NCI-H187 (cell line): ENCODE results near the gene CLIC5.

Experiments used
- DNase-seq, 2 experiments: peaks; one replicate each; lab custom pipeline; 2025; lab: John Stamatoyannopoulos, UW

The CLIC5 gene

GRCh38 chr6:46035242-46035641, 19.6 kb upstream of the CLIC5 start:
- DNase-seq, result no peak

DNA sequence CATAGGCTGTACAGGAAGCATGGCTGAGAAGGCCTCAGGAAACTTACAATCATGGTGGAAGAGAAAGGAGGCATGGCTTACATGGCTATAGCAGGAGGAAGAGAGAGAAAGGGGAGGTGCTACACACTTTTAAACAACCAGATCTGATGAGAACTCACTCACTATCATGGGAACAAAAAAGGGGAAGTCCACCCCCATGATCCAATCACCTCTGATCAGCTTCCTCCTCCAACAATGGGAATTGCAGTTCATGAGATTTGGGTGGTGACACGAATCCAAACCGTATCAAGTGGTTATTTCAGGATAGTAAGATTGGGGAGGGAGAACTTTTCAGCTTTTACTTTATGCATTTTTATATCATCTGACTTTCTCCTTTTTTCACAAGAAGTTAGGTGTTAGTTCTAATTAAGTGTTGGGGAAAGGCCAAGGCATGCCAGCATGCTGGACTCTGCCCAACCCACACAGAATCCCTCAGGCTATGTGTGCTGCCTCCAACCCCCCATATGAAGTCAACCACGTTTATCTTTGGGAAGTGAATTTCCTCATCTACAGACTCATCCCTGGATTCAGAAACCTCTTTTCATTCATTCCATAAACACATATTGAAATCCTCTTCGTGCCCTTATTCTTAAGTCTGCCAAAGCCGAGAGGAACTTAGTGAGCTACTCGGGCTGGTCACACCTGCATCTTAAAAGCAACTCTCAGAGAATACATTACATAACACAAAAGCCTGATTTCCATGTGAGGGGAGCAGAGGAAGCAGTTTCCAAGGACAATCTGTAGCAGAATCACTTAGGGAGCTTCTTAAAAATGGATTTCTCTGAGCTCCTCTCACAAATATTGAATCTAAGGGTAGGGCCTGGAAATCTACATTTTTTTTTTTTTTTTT, 16.7 kb upstream of the CLIC5 start:
- DNase-seq, result no peak

DNA sequence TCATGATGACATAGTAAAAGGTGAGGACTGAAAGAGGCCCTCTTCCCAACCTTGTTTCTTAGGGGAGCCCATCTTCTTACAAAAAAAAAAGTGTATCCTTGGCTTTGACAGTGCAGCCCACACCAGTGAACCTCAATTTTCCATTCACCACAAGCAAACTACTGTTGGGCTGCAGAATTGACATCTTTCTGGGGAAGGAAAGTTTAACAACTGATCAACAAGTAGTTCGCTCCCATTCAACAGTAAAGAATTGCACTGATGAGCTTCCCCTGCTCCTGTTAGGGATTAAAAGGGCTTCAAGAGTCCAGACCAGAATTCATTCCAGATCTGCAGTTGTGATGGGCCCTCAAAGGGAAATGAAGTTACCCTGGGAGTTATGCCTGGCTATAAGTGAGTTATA, 13.9 kb upstream of the CLIC5 start:
- DNase-seq, result no peak

DNA sequence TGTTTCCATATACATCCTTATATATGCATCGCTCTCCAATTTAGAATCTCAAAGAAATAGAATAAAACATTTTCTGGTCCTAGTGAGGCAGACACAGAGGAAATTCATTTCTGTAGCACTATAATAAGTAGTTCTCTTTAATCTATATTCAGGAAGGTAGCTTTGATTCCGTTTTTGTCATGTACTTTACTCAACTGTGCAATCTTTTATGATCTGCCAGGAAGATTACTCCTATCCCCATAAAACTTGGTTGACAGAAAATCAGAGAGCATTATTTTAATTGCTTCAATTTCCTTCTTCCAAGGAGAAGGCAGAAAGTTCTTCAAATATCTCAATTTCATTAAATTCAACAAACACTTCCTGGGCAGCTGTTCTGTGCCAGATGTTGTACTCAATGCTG, 10.6 kb upstream of the CLIC5 start:
- no peak for DNase-seq

- no peak for DNase-seq
These were observed 9.9 kb upstream of the CLIC5 start for GRCh38 chr6:46025573-46025972.

DNA sequence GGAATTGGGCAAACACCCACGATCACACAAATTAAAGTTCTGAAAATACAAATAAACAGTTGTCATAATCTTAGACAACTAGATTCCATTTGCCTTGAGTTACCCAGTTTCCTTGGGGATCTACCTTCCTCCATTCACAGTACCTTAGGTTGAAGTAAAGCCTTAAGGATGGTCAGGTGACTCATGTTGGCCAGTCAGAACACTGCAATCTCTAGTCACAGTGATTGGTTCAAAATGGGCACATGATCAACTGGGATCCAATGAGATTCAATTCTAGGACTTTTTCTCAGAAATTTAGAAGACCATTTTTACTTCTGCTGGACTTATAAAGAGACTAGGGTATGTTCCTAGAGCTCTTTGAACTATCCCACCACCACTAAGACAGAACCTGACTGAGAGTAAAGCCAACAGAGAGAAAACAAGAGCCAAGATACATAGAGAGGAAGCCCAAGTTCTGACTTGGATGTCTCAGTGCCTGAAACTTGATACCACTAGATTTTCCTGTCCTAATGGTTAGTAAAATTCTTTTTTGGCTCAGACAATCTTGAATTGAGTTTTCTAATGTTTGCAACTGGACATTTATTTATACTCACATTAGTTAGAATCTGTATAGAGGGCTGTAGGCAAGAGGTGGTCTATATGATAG, 8.6 kb upstream of the CLIC5 start:
- DNase-seq, result no peak

GRCh38 chr6:46023216-46023915, 7.7 kb upstream of the CLIC5 start:
- DNase-seq, result no peak

GRCh38 chr6:46022106-46022948, 6.7 kb upstream of the CLIC5 start:
- DNase-seq, result no peak

GRCh38 chr6:46017726-46018125, 2.1 kb upstream of the CLIC5 start:
- DNase-seq, result no peak

GRCh38 chr6:46016063-46016608, 476 bp upstream of the CLIC5 start:
- DNase-seq, result no peak

DNA sequence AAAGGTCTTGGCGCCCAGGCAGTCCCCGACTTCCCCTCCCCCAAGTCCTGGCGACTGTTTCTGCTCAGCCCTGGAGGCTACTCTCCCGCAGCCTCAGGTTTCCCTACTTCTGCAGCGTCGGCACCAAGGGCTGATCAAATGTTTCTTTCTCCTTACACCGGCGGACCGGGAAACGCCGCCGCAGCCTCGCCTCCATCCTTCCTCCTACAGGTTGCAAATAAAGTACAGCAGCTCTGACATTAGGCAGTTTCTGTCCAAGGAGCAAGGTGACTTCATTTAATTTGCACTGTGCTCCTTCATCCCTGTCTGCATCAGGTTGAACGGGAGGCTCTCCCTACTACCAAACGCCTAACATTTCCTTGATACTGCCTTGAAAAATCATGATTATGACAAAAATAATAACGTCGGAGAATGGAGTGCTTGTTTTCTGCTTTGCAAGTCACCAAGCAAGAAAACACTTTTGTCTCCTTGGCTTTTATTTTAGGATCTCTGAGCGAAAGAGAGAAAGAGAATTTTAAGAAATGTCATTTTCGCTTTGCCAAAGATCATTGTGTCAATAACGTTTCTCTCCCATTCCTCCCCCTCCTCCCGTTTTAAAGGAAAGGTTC, 1.0 kb downstream of the CLIC5 start:
- DNase-seq, result no peak

- no peak for DNase-seq
These were observed 1.6 kb downstream of the CLIC5 start for GRCh38 chr6:46014046-46014445.

DNA sequence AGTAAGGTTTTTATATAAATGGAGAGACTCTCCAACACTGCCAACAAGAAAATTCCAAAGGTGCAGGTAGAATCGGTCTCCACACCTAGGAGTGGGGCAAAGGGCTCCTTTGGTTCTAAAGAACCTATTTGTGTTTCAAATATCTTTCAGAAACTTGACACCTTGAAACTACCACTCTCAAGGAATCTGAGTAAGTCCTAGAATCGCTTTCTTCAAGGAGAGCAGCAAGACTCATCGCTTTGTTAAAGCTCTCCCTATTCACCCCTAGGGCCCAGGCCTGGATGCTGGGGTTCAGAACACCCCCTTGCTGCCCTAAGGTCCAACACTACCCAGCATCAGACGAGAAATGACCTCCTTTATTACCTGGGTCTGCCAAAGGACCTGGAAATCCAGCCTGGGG, 2.0 kb downstream of the CLIC5 start:
- DNase-seq, result no peak

DNA sequence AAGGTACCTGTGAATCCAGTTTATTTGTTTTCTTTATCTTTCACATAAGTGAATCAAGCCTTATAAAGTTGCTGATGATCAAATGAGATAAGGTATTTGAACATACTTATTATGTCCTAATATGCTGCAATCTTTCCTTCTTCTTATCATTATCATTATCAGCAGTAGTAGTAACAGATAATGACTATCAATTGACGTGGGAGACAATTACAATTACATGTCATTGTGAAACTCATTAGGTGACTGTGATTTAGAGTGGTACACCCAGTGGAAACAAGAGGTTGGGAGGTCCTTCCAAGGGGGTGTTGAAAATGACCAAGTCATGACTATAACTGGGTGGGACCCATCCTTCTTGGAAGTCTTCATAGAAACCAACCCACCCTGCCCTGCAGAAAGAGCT, 2.8 kb downstream of the CLIC5 start:
- DNase-seq, result no peak

DNA sequence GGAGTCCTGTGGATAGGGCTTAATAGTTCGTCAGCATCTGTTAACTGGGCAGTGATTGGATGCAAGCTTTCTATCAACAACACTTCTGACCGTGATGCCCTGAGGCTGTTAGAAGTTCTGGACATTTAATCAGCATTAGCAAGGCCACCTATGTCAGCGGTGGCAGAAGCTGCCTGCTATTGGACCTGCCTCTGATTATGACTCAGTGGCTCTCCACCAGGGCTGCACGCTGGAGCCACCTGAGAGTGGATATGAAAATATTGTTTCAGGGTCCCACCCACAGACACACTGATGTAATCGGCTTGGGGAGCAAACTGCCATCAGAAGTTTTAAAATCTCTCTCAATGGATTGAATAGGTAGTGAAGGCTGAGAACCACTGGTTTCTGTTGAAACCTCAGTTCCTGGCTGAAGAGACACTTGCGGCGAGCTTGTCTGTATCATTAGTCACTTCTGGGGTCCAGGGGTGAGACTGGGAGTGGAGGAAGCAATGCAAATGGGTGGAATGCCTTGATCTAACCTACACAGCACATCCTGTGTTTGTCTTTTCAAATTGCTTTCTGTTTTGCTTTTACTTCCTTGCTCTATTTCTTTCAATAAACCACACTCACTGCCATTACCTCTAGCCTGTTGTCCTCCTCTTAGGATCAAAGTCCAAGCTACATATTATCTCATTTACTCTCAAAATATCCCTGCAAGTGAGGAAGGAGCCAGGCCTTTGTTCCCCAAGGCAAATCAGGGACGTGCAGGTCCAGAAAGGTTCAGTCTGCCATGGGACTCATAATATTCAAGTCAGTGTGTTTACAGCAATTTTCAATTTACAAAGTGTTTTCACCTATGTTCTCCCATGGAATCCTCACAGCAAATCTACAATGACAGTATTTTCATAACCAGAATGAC, 4.2 kb downstream of the CLIC5 start:
- DNase-seq, result no peak

GRCh38 chr6:46010771-46011170, 4.9 kb downstream of the CLIC5 start:
- no peak for DNase-seq

- DNase-seq, result no peak
These were observed 5.4 kb downstream of the CLIC5 start for GRCh38 chr6:46010270-46010669.

DNA sequence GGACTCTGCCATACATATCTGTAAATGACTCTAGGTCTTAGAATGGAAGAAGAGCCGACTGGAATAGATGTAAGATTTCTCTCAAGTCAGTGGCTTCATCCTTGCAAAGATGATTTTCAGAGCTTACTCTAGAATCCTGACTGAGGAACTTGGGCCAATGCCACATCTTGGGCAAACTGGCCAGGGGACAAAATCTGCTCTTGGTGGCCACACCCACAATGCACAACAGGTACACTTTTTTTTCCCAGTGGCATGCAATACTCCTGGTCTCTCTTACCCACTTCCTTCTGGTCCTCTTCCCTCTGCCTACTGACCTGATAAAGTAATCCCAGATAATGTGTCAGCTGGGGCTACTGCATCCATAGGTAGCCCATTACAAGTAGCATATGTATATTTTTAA, 13.4 kb downstream of the CLIC5 start:
- DNase-seq, result no peak

GRCh38 chr6:46000905-46001304, 14.8 kb downstream of the CLIC5 start:
- DNase-seq, result no peak

DNA sequence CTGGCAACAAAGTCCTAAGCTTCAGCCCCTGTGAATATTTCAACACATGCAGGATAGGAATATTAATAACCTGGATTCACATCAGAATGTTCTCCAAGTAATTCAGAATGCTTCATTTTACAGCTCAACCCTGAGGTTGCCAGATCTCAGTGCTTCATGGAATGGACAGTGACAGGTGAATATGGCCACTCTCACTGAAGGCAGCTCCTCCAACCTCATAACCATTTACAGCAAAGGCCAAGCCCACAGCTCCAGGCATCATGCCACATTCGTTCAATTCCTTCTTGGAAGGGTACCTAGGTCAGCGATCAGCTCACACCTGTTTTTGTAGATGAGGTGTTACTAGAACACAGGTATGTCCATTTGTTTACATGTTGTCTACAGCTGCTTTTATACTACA, 17.1 kb downstream of the CLIC5 start:
- no peak for DNase-seq
